Panc1 (cell line): Measurements from ENCODE around the gene MORN1. TPM values are rescaled to one million over a fixed set of nuclear protein-coding genes. Genes with fewer than 3 reads are reported as not detected.
A peak's percentile ranks its signal among the peaks of the same experiment; 100 is the strongest.

ENCODE experiments used
- ATAC-seq: fragments of 200-7000 bp; cut with Tn5 transposase; 2 replicates; pipeline ENCODE4 v1.9.1; 2020; ENCODE audit warnings: mild to moderate bottlenecking, moderate library complexity
- BruUV-seq: library from RNA; stranded (reverse); fragments of 400-500 nt; replicated peaks from 2 replicates; lab custom pipeline; 2021; lab: Mats Ljungman, UMichigan
- CTCF ChIA-PET: fragments of 300-600 bp; sonication (Branson Sonifier 250); formaldehyde crosslinking; loops from one replicate; lab custom pipeline; 2022; ENCODE audit warnings: antibody characterized with exemption; lab: Charles Lee
- POLR2A ChIA-PET: fragments of 300-600 bp; sonication (Branson Sonifier 250); formaldehyde crosslinking; loops from one replicate; lab custom pipeline; 2022; ENCODE audit warnings: antibody characterized with exemption; lab: Charles Lee
- DNase-seq: peaks from one replicate; pipeline ENCODE4 v3.0.0-alpha.2; 2010; ENCODE audit warnings: low read depth, low spot score
- H3K27ac ChIP-seq: 2 replicates; pipeline ENCODE4 v1.5.1; 2011; ENCODE audit warnings: mild to moderate bottlenecking, low read length, inconsistent platforms
- H3K27me3 ChIP-seq: fragments of 200-500 bp; sonication (Bioruptor generic); 2 replicates; pipeline ENCODE4 v1.6.0; 2014; ENCODE audit warnings: low read length, inconsistent platforms; ENCODE audit not compliant: control insufficient read depth, insufficient read depth
- H3K36me3 ChIP-seq: fragments of 200-500 bp; sonication (Bioruptor generic); 2 replicates; pipeline ENCODE4 v1.5.1; 2014; ENCODE audit warnings: inconsistent platforms, mild to moderate bottlenecking, low read length, moderate library complexity; ENCODE audit not compliant: control insufficient read depth, insufficient read depth
- H3K4me1 ChIP-seq: 2 replicates; pipeline ENCODE4 v1.5.1; 2011; ENCODE audit warnings: inconsistent platforms, mild to moderate bottlenecking, low read length, moderate library complexity; ENCODE audit not compliant: control insufficient read depth, insufficient read depth
- H3K4me3 ChIP-seq, 2 experiments: 2 replicates each; pipeline ENCODE4 v1.5.1; 2011 to 2012; ENCODE audit warnings: low read depth in 2 of 2, low read length in 2 of 2, mild to moderate bottlenecking in 2 of 2, inconsistent platforms in 1 of 2, moderate library complexity in 1 of 2
- H3K9me3 ChIP-seq: fragments of 200-500 bp; sonication (Bioruptor generic); 2 replicates; pipeline ENCODE4 v1.5.1; 2014; ENCODE audit warnings: low read depth, mild to moderate bottlenecking, inconsistent platforms, low read length, moderate library complexity; ENCODE audit not compliant: control insufficient read depth, insufficient read depth
- POLR2AphosphoS5 ChIP-seq: IDR thresholded peaks from 2 replicates; pipeline ENCODE4 v1.6.1; 2012; ENCODE audit warnings: mild to moderate bottlenecking, low read depth, low read length, moderate library complexity
- REST ChIP-seq, 2 experiments: IDR thresholded peaks; 2 replicates each; pipeline ENCODE4 v1.6.1; 2011 to 2012; ENCODE audit warnings: low read depth in 2 of 2, control low read depth in 1 of 2, low read length in 1 of 2, mild to moderate bottlenecking in 1 of 2, moderate library complexity in 1 of 2; ENCODE audit not compliant: insufficient read depth in 1 of 2
- SIN3A ChIP-seq: IDR thresholded peaks from 2 replicates; pipeline ENCODE4 v1.6.1; 2012; ENCODE audit warnings: low read depth, mild to moderate bottlenecking, low read length, moderate library complexity, borderline replicate concordance; ENCODE audit not compliant: insufficient read depth
- TCF7L2 ChIP-seq: IDR thresholded peaks from 2 replicates; pipeline ENCODE4 v1.6.1; 2011; ENCODE audit warnings: mild to moderate bottlenecking, low read depth, low read length, inconsistent platforms
- in situ Hi-C: cut with HindIII; loops from 2 replicates; pipeline ENCODE4 v1.10.0; 2016; ENCODE audit warnings: low sequenced_read_pairs, low pct_unique_long_range_greater_than_20kb
- intact Hi-C: fragments of 100-400 bp; cut with micrococcal nuclease; formaldehyde crosslinking; loops from one replicate; pipeline ENCODE4 v1.10.0; 2022; ENCODE audit not compliant: unreplicated experiment
- total RNA-seq: library from RNA; stranded (reverse); gene quantifications from one replicate; pipeline ENCODE4 v1.2.1, GENCODE V29; 2021; ENCODE audit not compliant: unreplicated experiment
- TF ChIP-seq, protein P1 (sequence below): fragments of 450-650 bp; IDR thresholded peaks from 2 replicates; pipeline ENCODE4 v1.5.1; 2017; ENCODE audit warnings: mild to moderate bottlenecking

MORN1 gene
- total RNA-seq, 1 experiment from 2014 or later = 21.3 TPM

- no peak for DNase-seq
- in situ Hi-C loops = no loop called here
- H3K4me1 ChIP-seq = no peaks in the 10 kb centered on the region
- H3K4me3 ChIP-seq = no peak overlapping the region
- BruUV-seq = no TSS peak
- ATAC-seq = 0 out of 2 replicates have a peak, but pooled peaks have one; percentile 57
- H3K27ac ChIP-seq = no peak overlapping the region
- no peaks in the 10 kb centered on the region for H3K27me3 ChIP-seq
- TF ChIP-seq SIN3A (no peak), POLR2AphosphoS5 (no peak), REST (IDR thresholded peaks at IDR 0.05; ENCODE audit: insufficient read depth in 1 of 2, low read depth in 2 of 2, low read length in 1 of 2) (no peak), TCF7L2 (no peak)
- TF ChIP-seq, protein P1, sequence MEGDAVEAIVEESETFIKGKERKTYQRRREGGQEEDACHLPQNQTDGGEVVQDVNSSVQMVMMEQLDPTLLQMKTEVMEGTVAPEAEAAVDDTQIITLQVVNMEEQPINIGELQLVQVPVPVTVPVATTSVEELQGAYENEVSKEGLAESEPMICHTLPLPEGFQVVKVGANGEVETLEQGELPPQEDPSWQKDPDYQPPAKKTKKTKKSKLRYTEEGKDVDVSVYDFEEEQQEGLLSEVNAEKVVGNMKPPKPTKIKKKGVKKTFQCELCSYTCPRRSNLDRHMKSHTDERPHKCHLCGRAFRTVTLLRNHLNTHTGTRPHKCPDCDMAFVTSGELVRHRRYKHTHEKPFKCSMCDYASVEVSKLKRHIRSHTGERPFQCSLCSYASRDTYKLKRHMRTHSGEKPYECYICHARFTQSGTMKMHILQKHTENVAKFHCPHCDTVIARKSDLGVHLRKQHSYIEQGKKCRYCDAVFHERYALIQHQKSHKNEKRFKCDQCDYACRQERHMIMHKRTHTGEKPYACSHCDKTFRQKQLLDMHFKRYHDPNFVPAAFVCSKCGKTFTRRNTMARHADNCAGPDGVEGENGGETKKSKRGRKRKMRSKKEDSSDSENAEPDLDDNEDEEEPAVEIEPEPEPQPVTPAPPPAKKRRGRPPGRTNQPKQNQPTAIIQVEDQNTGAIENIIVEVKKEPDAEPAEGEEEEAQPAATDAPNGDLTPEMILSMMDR = no peak
- ChIA-PET POLR2A (no interaction called here), CTCF (no interaction called here)
- H3K36me3 ChIP-seq = no peaks in the 10 kb centered on the region
- H3K9me3 ChIP-seq = no peaks in the 10 kb centered on the region
- intact Hi-C loops = no loop called here
Measured at GRCh38 chr1:2368053-2368744, 23.2 kb downstream of the MORN1 start.

- H3K36me3 ChIP-seq = no peaks in the 10 kb centered on the region
- intact Hi-C loops (no loop called here), in situ Hi-C loops (no loop called here)
- no peak for DNase-seq
- no peak for ATAC-seq
- BruUV-seq = no TSS peak
- no peaks in the 10 kb centered on the region for H3K27me3 ChIP-seq
- H3K4me3 ChIP-seq = no peak overlapping the region
- ChIA-PET POLR2A (interaction anchor here (0.6 to 0.7 kb wide), 2 partner anchors 9 to 20 kb away, joined by 4 to 5 read pairs; no protein-coding TSS in a partner anchor), CTCF (no interaction called here)
- TF ChIP-seq TCF7L2 (no peak), POLR2AphosphoS5 (no peak), REST (IDR thresholded peaks at IDR 0.05; ENCODE audit: insufficient read depth in 1 of 2, low read depth in 2 of 2, low read length in 1 of 2) (no peak), SIN3A (no peak)
- TF ChIP-seq, protein P1 = no peak
- H3K4me1 ChIP-seq = no peaks in the 10 kb centered on the region
- no peak overlapping the region for H3K27ac ChIP-seq
- H3K9me3 ChIP-seq = no peaks in the 10 kb centered on the region
Measured at GRCh38 chr1:2363847-2364513, 27.4 kb downstream of the MORN1 start.
